Testis (tissue), 3 donors: ENCODE results near the gene MINDY2. TPM values are rescaled to one million over a fixed set of nuclear protein-coding genes. Genes with fewer than 3 reads are reported as not detected.
A peak's percentile ranks its signal among the peaks of the same experiment; 100 is the strongest.
"Not testable (repeated sequence)": the region's sequence is repeated elsewhere in the genome, so short reads cannot be mapped to it uniquely, and the experiment has no call there.

Experiments used
- DNase-seq: peaks from one replicate; pipeline ENCODE4 v3.0.0-alpha.2; 2019
- H3K27ac ChIP-seq, 2 donors: fragments of 200-600 bp; sonication (generic); one replicate each; pipeline ENCODE4 v1.5.1; 2019
- H3K27me3 ChIP-seq: fragments of 200-600 bp; sonication (generic); one replicate; pipeline ENCODE4 v1.5.1; 2019
- H3K36me3 ChIP-seq: fragments of 200-600 bp; sonication (generic); one replicate; pipeline ENCODE4 v1.5.1; 2017; ENCODE audit warnings: low read depth; ENCODE audit errors: missing control alignments
- H3K4me1 ChIP-seq: fragments of 200-600 bp; sonication (generic); one replicate; pipeline ENCODE4 v1.5.1; 2019
- H3K4me3 ChIP-seq, 2 donors: fragments of 200-600 bp; sonication (generic); one replicate each; pipeline ENCODE4 v1.5.1; 2017 to 2019
- H3K9me3 ChIP-seq: fragments of 200-600 bp; sonication (generic); one replicate; pipeline ENCODE4 v1.5.1; 2017
- CTCF ChIP-seq, 3 experiments: fragments of 450-650 bp in 2 of 3; fragments of 200-600 bp in 1 of 3; sonication (generic) in 1 of 3; IDR thresholded peaks; one replicate each; pipeline ENCODE4 v1.5.1; 2016 to 2019; ENCODE audit warnings: antibody characterized with exemption in 3 of 3, mild to moderate bottlenecking in 2 of 3, moderate library complexity in 1 of 3
- POLR2A ChIP-seq: fragments of 450-650 bp; IDR thresholded peaks from one replicate; pipeline ENCODE4 v1.6.1; 2017; ENCODE audit warnings: antibody characterized with exemption, mild to moderate bottlenecking, moderate library complexity
- WGBS, 2 donors: methylation state at CpG; one replicate each; pipeline ENCODE4 v1.1.5; 2018; 5-methylcytosine and 5-hydroxymethylcytosine counted together
- intact Hi-C: fragments of 100-400 bp; cut with DNase I; formaldehyde crosslinking; loops from one replicate; pipeline ENCODE4 v1.15.1; 2023; ENCODE audit warnings: low total_unique reads
- polyA plus RNA-seq: library from polyadenylated mRNA; stranded (reverse); fragments of 350-450 nt; fragmentation: Illumina TruSeq; extraction: RNeasy Lipid Tissue Mini Kit (QIAGEN cat#74804); gene quantifications from one replicate; pipeline ENCODE4 v1.2.3, GENCODE V29; 2014; ENCODE audit warnings: low read depth, low replicate concordance; ENCODE audit not compliant: insufficient read depth
- total RNA-seq, 2 donors: library from RNA; depleted of rRNA; stranded (reverse); fragments of >200 nt; gene quantifications; one replicate each; pipeline ENCODE4 v1.2.3, GENCODE V29; 2016

Gene MINDY2
- total and polyA plus RNA-seq, 3 donors from 2014 or later: 9.9 to 15.4 (median 15.0) TPM

GRCh38 chr15:58880320-58880719 lies 109.2 kb downstream of the MINDY2 start:
- no peak for DNase-seq
- no peak for TF ChIP-seq POLR2A
- no peak for TF ChIP-seq CTCF (IDR thresholded peaks at IDR 0.05)
- no peak overlapping the region for H3K4me3 ChIP-seq
- intact Hi-C loops: no loop called here
- WGBS, 2 donors: 78 to 81% methylated on average over 3 of the region's 3 CpGs
- H3K9me3 ChIP-seq: no peaks in the 10 kb centered on the region
- no peaks in the 10 kb centered on the region for H3K36me3 ChIP-seq
- peaks cover 8% of the 10 kb centered on the region for H3K4me1 ChIP-seq
- no peak overlapping the region for H3K27ac ChIP-seq
- H3K27me3 ChIP-seq: no peaks in the 10 kb centered on the region

- no peaks in the 10 kb centered on the region for H3K36me3 ChIP-seq
- 60 to 69% methylated on average over 4 of the region's 4 CpGs for WGBS, 2 donors
- TF ChIP-seq CTCF (IDR thresholded peaks at IDR 0.05): no peak
- no peak for TF ChIP-seq POLR2A
Observed at GRCh38 chr15:58882243-58882642, 111.1 kb downstream of the MINDY2 start.

GRCh38 chr15:58883926-58884325 lies 112.8 kb downstream of the MINDY2 start:
- intact Hi-C loops: not testable (repeated sequence)

More at GRCh38 chr15:58882243-58882642, 111.1 kb downstream of the MINDY2 start:
- H3K27ac ChIP-seq: peak overlapping the region; percentile 37 to 58
- H3K9me3 ChIP-seq: no peaks in the 10 kb centered on the region
- no peaks in the 10 kb centered on the region for H3K27me3 ChIP-seq
- intact Hi-C loops: no loop called here
- DNase-seq: no peak
- no peak overlapping the region for H3K4me3 ChIP-seq
- H3K4me1 ChIP-seq: peaks cover 8% of the 10 kb centered on the region

GRCh38 chr15:58886921-58887320 lies 115.8 kb downstream of the MINDY2 start:
- TF ChIP-seq CTCF (IDR thresholded peaks at IDR 0.05): no peak
- TF ChIP-seq POLR2A: no peak
- Histone ChIP-seq H3K27me3 (no peaks in the 10 kb centered on the region), H3K4me3 (no peak overlapping the region), H3K27ac (no peak overlapping the region), H3K36me3 (no peaks in the 10 kb centered on the region), H3K9me3 (no peaks in the 10 kb centered on the region), H3K4me1 (peaks cover 8% of the 10 kb centered on the region)
- 91 to 93% methylated on average over 12 of the region's 12 CpGs for WGBS, 2 donors
- no peak for DNase-seq
- intact Hi-C loops: no loop called here

More at GRCh38 chr15:58883926-58884325, 112.8 kb downstream of the MINDY2 start:
- not testable (repeated sequence) for H3K27me3 ChIP-seq, H3K9me3 ChIP-seq, DNase-seq, H3K4me1 ChIP-seq, H3K4me3 ChIP-seq, H3K36me3 ChIP-seq
- WGBS, 2 donors: 88 to 97% methylated on average over 3 of the region's 3 CpGs
- H3K27ac ChIP-seq: peak overlapping the region; percentile 24 to 58

- H3K9me3 ChIP-seq: no peaks in the 10 kb centered on the region
- 75 to 86% methylated on average over 7 of the region's 7 CpGs for WGBS, 2 donors
- H3K36me3 ChIP-seq: no peaks in the 10 kb centered on the region
- intact Hi-C loops: no loop called here
- no peak overlapping the region for H3K4me3 ChIP-seq
- H3K4me1 ChIP-seq: no peaks in the 10 kb centered on the region
- H3K27ac ChIP-seq: no peak overlapping the region
- no peak for DNase-seq
- H3K27me3 ChIP-seq: no peaks in the 10 kb centered on the region
- TF ChIP-seq POLR2A (no peak), CTCF (IDR thresholded peaks at IDR 0.05) (no peak)
Observed at GRCh38 chr15:58889363-58889762, 118.3 kb downstream of the MINDY2 start.
